GM21526 (cell line): ENCODE results near the gene UBE2Q1.

Experiments
- ATAC-seq: cut with Tn5 transposase; IDR thresholded peaks from one replicate; pipeline ENCODE4 v1.9.1; 2021; ENCODE audit warnings: moderate library complexity; ENCODE audit not compliant: unreplicated experiment, low FRiP score

UBE2Q1 gene

DNA sequence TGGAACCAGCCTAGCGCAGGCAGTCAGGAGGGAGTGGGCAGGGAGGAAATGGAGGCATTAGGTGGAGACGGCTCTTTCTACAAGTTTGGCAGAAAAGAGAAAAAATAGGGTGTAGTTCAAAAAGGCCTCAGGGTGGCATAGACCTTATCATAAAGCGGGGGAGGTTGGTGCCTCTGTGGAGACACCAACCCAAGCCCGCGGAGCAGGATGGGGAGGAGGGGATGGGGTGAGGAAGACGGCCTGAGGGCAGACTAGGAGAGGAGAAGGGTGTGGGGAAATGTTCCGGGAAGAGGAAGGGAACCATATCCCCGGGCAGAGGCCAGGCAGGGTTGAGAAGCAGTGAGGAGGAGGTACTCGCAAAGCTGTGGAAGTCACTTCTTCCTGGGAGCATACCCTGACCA is 38.9 kb downstream of the UBE2Q1 start:
- no peak for ATAC-seq

DNA sequence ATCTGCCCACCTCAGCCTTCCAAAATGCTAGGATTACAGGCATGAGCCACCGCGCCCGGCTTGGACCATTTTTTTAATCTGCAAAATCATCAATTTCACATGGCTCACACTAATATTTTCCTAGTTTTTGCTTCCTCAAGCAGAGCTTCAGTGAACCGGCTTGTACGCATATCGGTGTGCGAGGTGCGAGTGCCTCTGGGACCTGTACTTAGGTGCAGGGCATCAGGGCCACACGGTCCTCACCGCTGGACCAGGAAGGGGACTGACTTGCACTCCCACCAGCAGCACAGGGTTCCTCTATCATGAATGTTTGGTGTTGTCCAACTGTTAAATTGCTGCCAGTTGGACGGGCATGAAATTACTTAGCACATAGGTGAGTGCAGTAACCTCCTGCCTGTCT is 40.8 kb downstream of the UBE2Q1 start:
- ATAC-seq = no peak

DNA sequence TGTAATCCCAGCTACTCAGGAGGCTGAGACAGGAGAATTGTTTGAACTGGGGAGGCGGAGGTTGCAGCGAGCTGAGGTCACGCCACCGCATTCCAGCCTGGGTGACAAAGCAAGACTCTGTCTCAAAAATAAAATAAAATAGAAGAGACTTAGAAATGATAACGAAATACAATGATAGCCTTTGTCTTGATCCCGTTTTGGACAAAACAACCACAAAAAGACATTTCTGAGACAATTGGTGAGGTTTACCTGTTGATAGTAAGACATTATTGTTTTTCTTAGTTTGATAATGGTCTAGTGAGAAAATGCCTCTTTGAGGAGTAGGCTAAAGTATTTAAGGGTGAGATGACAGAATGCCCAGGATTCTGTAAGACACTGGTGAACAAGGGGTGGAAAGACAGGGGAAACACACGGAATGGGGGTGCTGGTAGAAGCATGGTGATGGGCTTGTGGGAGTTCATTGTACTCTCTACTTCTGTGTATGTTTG is 44.4 kb downstream of the UBE2Q1 start:
- ATAC-seq = no peak

DNA sequence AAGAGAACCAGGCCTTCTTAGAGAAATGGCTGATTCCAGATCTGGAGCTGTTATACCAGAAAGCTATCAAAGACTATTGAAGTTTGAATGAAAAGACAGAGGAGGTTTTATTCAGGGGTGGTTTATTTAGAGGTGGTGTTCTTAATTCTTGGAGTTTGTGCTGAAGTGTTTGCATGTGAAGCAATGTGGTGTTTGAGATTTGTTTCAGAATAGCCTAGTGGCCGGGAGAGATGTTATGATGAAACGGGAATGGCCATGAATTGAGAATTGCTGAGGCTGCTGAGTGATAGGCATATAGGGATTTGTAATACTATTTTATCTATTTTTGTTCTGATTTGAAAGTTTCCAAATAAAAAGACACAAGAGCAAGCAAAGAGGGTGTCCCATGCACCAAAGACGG is 45.7 kb downstream of the UBE2Q1 start:
- ATAC-seq = no peak

DNA sequence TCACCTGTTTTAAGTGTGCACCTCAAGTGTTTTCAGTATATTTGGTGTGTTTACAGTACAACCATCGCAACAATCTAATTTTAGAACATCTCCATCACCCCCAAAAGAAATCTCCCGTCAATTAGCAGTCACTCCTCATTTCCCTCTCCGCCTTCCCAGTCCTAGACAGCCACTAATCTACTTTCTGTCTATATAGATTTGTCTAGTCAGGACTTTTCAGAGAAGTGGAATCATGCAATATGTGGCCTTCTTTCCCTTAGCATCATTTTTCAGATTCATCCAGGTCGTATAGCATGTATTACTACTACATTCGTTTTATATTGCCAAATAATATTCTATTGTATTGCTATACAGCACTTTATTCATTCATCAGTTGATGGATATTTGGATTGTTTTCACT is 54.6 kb downstream of the UBE2Q1 start:
- ATAC-seq = no peak

DNA sequence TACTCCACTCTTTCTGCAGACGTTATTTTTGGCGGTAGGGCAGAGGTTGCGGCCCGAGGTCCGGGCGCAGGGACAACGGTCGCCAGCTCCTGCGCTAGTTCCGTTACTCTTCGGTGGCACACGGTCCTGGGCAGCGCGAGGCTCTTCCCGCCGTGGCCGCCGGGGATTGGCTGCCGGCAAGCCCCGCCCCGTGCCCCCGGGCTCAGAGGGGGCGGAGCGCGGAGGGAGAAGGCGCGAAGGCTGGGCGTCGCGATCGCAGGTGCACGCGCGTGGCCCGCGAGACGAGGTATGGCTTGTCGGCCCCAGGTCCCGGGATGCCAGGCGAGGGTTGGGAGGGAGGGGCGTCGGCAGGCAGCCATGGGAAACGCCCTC is 55.7 kb downstream of the UBE2Q1 start:
- no peak for ATAC-seq

DNA sequence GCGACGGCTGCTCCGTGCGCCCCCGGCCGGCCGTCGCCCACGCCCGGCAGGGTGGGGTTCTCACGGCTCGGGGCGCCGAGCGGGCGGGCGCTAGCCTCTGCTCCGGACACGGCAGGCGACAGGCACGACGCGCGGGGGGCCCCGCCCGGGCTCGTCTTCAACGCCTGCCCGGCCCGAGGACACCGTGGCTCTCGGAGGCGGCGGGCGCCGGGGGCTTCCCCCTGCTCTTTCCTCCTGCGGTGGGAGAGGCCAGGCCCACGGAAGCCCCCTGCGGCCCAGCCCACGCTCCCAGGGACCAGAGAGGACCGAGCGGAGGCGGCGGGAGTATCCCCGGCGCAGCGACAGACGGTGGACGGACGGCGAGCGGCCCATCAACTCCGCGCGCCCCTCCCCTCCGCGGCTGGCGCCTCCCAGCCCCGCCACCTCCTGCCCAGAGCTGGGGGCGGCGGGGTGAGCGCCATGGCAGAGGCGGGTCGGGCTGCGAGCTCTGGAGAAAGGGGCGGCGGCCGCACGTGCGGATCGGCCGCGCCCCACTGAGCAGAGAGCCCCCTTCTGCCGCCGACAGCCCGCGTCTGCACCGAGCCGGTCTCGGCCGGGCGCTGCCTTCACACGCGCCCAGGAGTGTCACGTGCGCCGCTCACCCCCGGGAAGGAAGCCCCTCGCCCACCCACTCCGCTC is 56.3 kb downstream of the UBE2Q1 start, which contains the start of the genes SHE and TDRD10:
SHE (minus strand) TSS at position 347 of the 678 bp plus-strand sequence. CDS start 386 bp downstream, outside the sequence.
TDRD10 (plus strand) TSS at position 154 of the 678 bp plus-strand sequence. CDS start 4,685 bp downstream, outside the sequence.
- no peak for ATAC-seq

DNA sequence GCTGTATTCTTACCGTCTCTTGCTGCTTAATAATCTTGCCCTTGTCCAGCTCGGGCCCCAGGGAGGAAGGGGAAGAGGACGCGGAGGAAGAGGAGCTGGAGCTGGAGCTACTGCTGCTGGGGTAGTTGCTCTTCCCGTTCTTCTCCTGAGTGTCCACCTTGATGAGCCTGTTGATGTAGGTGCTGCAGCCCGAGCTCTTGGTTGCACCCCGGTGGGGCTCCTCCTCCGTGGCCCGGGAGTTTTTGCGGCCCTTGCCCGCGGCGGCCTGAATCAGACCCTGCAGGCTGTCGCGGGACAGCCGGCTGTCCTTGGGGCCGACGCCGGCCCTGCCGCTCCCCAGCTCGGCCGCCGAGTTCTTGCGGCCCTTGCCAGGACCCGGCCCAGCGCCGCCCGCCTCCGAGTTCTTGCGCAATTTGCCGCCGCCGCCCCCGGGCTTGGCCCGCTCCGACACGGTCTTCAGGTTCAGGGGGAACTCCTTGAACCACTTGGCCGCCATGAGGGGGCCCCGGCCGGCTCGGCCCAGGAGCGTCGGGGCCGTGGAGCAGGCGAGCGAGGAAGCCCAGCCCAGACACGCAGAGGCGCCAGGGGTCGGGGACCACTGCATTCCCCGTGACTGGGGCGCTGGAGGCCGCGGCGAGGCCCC is 56.9 kb downstream of the UBE2Q1 start:
- ATAC-seq = no peak

DNA sequence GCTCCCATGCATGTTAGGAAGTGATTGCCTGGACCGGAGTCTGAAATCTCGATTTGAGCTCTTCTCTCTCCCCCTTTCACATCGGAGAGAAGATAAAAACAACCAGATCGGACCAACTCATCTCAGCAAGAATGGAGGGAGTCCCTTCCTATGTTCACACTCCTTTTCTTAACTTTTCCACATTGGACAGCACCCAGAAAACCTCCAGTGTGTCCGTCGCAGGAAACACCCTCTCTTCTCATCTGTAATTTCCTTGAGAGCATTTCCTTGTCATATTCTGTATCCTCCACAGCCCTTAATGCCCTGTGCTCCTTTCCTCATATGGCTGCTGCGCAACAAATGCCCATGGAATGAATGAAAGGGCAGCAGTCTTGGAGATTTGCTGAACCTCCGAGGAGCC is 57.9 kb downstream of the UBE2Q1 start:
- no peak for ATAC-seq

DNA sequence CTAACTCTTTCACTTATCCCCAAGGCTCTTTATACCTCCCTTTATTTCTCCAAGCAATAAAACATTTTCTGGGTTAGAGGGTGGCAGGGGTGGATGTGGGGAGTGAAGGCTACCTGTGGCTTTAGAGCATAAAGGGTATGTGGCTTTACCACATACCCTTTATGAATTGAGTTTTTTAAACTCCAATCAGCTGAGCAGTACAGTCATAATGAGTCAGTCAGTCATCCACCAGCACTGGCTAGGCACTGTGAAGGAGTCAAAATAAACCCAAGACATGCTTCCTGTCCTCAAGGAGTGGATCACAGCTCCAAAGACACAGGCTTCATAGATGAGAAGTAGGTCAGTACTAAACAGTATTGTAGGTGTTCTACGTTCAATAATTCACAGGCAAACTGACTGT is 59.0 kb downstream of the UBE2Q1 start:
- ATAC-seq = no peak
